Activated T-cell treated with anti-CD3 and anti-CD28 coated beads, Interleukin-2, amount 50 U/mL, for 72 hours (primary cell): ENCODE results near the gene ARHGEF10L. TPM values are rescaled to one million over a fixed set of nuclear protein-coding genes. Genes with fewer than 3 reads are reported as not detected.
A peak's percentile ranks its signal among the peaks of the same experiment; 100 is the strongest.

Experiments
- ATAC-seq, 2 donors: fragments of 150-1000 bp; cut with Tn5 transposase; replicated peaks in 1 of 2; 2 replicates each; pipeline ENCODE4 v1.10.0; 2021; ENCODE audit warnings: moderate library complexity in 2 of 2, mild to moderate bottlenecking in 1 of 2
- DNase-seq, 2 donors: peaks; one replicate each; pipeline ENCODE4 v3.0.0; 2021 to 2022; ENCODE audit warnings: mixed read lengths in 1 of 2
- H3K27ac Mint-ChIP-seq: one replicate; pipeline ENCODE4 v1.8.0; 2022; ENCODE audit warnings: mild to moderate bottlenecking, moderate library complexity, mixed read lengths
- H3K27me3 Mint-ChIP-seq: one replicate; pipeline ENCODE4 v1.8.0; 2022; ENCODE audit warnings: low read depth, mixed read lengths
- H3K36me3 Mint-ChIP-seq, 2 donors: one replicate each; pipeline ENCODE4 v1.8.0; 2022; ENCODE audit warnings: mixed read lengths in 2 of 2, mild to moderate bottlenecking in 1 of 2; ENCODE audit not compliant: insufficient read depth in 2 of 2
- H3K4me1 Mint-ChIP-seq: one replicate; pipeline ENCODE4 v1.8.0; 2022; ENCODE audit warnings: low read depth, mixed read lengths
- H3K4me3 Mint-ChIP-seq, 2 donors: one replicate each; pipeline ENCODE4 v1.8.0; 2022; ENCODE audit warnings: mild to moderate bottlenecking in 2 of 2, mixed read lengths in 2 of 2, moderate library complexity in 2 of 2
- H3K9me3 Mint-ChIP-seq, 2 donors: one replicate each; pipeline ENCODE4 v1.8.0; 2022; ENCODE audit warnings: mixed read lengths in 2 of 2
- total RNA-seq, 2 donors: library from RNA; stranded (reverse); gene quantifications; one replicate each; pipeline ENCODE4 v1.2.3, GENCODE V29; 2022

Gene ARHGEF10L
- total RNA-seq, 2 donors from 2014 or later = not detected

DNA sequence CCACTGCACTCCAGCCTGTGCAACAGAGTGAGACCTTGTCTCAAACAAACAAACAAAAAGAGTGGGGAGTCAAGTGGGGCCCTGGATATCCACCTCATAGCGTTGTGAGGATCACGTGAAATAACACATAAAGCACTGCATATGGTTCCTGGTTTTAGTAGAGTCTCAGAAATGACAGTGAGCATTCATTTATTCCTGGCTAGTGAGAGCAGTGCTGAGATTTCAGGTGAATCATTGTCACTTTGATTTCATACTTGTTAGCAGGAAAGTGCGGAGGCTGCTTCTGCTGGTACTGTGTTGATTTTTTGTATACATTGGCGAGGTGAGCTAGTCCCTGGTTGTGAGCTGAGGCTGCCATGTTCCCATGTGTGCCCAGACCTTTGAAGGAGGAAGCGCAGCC, 22.9 kb downstream of the ARHGEF10L start:
- no peak overlapping the region for H3K4me3 Mint-ChIP-seq
- no peak for DNase-seq
- H3K36me3 Mint-ChIP-seq = no peaks in the 10 kb centered on the region
- no peaks in the 10 kb centered on the region for H3K9me3 Mint-ChIP-seq
- no peak for ATAC-seq
- no peaks in the 10 kb centered on the region for H3K27me3 Mint-ChIP-seq
- H3K27ac Mint-ChIP-seq = no peak overlapping the region
- H3K4me1 Mint-ChIP-seq = no peaks in the 10 kb centered on the region

DNA sequence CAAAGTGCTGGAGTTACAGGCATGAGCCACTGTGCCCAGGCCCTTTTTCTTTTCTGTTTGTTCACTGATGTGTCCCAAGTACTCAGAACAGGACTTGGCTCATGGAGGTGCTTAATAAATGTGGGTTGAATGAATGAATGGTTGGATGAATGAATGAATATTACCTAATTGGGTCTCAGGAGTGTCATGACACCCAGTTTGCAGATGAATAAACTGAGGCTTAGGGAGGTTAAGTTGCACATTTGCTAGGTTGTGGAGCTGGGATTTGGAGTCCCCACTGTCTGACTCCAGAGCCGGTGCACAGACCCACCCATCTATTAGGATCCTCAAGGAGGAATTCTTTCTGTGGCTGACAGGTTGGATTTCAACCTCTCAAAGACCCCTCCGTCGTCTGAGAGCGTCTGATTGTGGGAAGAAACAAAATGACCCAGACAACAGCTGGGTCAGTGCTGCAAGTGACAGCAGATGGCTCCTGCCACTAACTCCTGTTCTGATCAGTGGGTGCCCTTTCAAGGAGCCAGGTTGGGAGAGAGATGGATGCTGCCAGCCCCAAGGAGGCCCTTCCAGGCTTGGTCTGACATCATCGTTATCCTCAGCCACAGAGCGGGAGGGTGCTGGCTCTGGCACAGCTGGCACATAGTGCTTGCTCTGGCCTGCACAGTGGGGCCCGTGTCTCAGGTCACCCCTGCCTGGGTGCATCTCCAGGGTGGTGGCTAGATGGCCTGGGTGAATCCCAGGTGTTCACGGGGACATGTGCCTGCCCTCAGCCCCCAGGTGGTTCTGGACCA, 24.2 kb downstream of the ARHGEF10L start:
- no peaks in the 10 kb centered on the region for H3K9me3 Mint-ChIP-seq
- no peaks in the 10 kb centered on the region for H3K4me1 Mint-ChIP-seq
- ATAC-seq (no peak), DNase-seq (no peak)
- H3K27me3 Mint-ChIP-seq = peaks cover 5% of the 10 kb centered on the region
- H3K4me3 Mint-ChIP-seq = no peak overlapping the region
- no peaks in the 10 kb centered on the region for H3K36me3 Mint-ChIP-seq
- H3K27ac Mint-ChIP-seq = no peak overlapping the region

DNA sequence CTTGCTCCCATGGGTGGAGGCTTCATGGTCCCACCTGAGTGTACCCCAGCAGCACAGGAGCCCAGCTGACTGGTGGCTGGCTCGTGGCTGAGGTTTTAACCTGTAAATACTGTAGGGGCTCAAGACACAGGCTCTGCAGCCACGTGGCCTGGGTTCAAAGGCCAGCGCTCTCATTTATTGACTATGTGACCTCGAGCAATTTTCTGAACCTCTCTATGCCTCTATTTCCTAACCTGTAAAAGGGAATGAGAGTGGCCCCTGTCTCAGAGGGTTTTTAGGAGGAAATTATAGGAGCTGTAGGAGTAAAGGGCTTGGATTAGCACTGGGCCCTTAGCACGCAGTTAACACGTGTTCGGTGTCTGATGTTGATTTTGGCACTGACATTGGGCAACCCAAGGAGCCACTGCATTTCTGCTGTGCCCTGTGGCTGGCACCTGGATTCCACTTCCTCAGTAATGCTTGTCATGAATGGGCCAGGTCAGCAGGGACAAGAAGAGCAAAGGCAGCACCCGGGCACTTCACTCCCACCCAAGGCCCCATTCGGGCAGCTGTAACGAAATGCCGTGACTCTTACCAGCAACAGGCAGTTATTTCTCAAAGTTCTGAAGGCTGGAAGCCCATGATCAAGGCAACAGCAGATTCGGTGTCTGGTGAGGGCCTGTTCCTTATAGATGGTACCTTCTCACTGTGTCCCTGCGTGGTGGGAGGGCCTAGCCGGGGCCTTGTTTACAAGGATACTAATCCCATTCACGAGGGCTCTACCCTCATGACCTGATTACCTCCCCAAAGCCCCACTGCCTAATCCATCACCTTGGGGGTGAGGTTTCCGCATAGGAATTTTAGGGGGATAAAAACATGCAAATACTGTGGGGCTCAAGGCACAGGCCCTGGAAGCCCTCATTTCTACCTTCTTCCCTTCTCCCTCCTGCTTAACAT, 25.2 kb downstream of the ARHGEF10L start:
- Mint-ChIP-seq H3K27me3 (peaks cover 5% of the 10 kb centered on the region), H3K36me3 (no peaks in the 10 kb centered on the region), H3K4me1 (no peaks in the 10 kb centered on the region), H3K27ac (no peak overlapping the region), H3K4me3 (no peak overlapping the region), H3K9me3 (no peaks in the 10 kb centered on the region)
- no peak for ATAC-seq
- no peak for DNase-seq

DNA sequence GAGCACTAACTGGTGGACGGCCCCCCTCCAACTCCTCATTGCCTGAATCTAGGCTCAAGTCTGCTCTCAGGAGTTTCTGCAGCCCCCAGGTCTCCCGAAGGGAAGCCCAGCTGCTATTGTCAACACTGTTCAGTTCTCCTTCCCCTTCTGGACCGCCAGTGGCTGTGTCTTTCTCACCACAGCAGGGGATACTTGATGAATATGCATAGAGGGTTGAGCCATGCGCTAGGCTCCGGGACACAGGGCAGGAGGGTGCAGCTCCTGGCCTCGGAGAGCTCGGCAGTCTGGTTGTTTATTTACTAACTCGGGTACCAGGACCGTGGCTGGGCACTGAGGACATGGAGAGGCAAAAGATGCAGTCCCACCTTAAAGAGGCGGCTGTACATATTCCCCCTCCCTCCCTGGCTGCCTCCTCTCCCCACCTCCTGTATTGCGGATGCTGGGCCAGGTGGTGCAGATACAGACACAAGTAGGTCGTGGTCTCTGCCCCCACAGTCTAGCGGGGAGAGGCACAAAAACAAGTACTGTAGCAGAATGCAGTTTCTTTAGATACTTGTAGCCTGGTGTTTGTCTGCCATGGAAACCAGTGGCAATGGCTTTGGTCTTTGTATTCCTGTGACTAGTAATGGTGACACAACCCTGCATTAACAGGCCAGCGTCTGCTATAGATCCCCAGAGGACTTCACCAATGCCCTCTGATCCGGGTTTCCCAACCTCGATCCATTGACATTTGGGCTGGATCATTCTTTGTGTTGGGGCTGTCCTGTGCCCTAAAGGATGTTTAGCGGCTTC, 26.2 kb downstream of the ARHGEF10L start:
- Mint-ChIP-seq H3K9me3 (no peaks in the 10 kb centered on the region), H3K27me3 (peaks cover 5% of the 10 kb centered on the region), H3K4me1 (no peaks in the 10 kb centered on the region), H3K36me3 (no peaks in the 10 kb centered on the region), H3K4me3 (no peak overlapping the region), H3K27ac (no peak overlapping the region)
- ATAC-seq (no peak), DNase-seq (no peak)

DNA sequence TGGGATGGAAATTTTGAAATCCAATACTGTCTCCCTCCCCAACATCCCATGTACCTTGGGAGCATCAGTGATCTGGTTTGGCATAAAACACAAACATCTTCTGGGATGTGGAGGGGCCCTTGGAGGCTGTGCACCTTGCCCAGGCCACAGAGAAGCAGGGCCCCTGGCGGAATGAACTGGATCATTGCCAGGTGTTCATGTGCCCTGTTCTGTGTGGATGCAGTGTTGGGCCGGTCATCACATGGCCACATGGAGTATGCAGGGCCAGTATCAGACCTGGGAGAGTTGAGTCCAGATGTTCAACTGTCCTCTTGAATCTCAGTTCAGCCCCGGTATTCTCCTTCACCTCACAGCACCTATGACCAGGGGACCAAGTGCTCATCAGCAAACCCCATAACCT, 26.9 kb downstream of the ARHGEF10L start:
- H3K36me3 Mint-ChIP-seq = no peaks in the 10 kb centered on the region
- no peak overlapping the region for H3K4me3 Mint-ChIP-seq
- no peaks in the 10 kb centered on the region for H3K9me3 Mint-ChIP-seq
- ATAC-seq = no peak
- no peaks in the 10 kb centered on the region for H3K4me1 Mint-ChIP-seq
- no peak for DNase-seq
- H3K27me3 Mint-ChIP-seq = peaks cover 5% of the 10 kb centered on the region
- H3K27ac Mint-ChIP-seq = no peak overlapping the region

DNA sequence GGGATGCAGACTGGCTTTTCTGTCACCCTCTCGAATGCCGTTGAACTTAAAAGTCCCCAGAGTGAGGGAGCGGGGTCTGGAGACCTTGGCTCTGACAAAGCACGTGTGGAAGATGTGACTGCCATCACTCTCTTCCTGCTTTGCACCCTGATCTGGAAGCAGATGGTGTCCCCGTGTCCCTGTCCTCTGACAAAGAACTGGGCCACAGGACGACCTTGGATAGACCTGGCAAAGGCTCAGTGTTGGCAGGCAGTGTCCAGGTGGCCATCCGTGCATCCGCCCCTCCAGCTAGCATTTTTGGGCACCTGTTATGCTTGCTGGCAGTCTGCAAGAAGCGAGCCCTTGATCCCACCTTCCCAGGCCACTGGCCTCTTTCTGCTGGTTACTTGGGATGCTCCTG, 27.4 kb downstream of the ARHGEF10L start:
- Mint-ChIP-seq H3K27ac (no peak overlapping the region), H3K4me1 (no peaks in the 10 kb centered on the region), H3K36me3 (no peaks in the 10 kb centered on the region), H3K9me3 (no peaks in the 10 kb centered on the region), H3K4me3 (no peak overlapping the region), H3K27me3 (peaks cover 5% of the 10 kb centered on the region)
- ATAC-seq = no peak
- DNase-seq = no peak

DNA sequence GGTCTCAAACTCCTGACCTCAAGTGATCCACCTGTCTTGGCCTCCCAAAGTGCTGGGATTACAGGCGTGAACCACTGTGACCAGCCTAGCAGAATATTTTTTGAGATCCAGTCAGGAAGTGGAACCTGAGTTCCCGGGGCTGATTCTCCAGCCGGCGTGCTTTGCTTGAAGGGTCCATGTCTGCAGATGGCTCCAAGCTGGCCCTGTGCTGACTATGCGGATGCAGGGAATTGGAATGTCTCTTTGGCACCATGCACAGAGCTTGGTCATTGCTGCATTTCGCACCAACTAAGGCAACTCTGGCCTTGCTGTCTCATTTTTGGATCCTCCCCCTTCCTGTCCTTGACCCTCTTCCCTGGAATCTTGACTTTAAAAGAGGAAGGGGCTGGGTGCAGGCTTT, 28.1 kb downstream of the ARHGEF10L start:
- no peak for DNase-seq
- ATAC-seq = no peak
- Mint-ChIP-seq H3K9me3 (no peaks in the 10 kb centered on the region), H3K4me1 (no peaks in the 10 kb centered on the region), H3K27me3 (peaks cover 5% of the 10 kb centered on the region), H3K36me3 (no peaks in the 10 kb centered on the region), H3K4me3 (no peak overlapping the region), H3K27ac (no peak overlapping the region)

DNA sequence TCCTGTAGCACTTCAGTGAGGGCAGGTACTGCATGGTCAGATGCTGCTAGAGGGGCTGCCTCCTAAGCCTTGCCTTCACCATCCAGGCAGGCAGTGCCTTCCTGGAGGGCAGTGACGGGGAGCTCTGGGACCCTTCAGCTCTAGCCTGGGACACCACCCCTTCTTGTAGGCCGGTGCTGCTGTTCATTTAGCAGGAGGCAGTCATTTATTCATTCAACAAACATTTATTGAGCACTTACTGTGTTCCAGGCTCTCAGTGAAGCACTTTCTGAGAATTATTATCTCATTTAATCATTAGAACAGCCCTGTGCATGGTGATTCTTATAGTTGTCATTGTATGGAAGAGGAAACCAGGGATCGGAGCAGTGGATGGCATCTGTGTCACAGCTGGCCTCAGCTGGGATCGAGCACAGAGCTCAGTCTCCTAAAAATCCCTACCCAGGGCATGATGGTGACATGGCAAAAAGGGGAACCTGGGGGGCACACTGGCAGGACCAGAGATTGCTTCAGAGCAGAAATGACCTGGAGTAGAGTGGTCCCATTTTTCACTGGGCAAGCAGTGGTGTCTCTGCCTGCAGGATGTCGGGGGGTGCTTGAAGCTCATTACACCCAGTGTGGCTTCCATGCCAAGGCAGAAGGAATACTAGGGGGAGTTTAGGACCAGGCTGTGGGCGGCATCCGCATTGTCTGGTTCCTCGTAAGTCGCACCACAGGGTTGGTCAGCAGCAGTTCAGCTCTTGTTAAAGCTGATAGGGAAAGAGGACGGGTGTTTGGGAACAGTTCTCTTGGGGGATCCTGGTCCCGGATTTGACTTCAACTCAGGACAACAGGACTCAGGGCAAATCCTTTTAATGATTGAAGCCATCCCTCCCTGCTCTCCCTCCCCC, 28.8 kb downstream of the ARHGEF10L start:
- DNase-seq (no peak), ATAC-seq (no peak)
- Mint-ChIP-seq H3K4me1 (no peaks in the 10 kb centered on the region), H3K4me3 (no peak overlapping the region), H3K9me3 (no peaks in the 10 kb centered on the region), H3K36me3 (no peaks in the 10 kb centered on the region), H3K27me3 (peaks cover 5% of the 10 kb centered on the region), H3K27ac (no peak overlapping the region)

DNA sequence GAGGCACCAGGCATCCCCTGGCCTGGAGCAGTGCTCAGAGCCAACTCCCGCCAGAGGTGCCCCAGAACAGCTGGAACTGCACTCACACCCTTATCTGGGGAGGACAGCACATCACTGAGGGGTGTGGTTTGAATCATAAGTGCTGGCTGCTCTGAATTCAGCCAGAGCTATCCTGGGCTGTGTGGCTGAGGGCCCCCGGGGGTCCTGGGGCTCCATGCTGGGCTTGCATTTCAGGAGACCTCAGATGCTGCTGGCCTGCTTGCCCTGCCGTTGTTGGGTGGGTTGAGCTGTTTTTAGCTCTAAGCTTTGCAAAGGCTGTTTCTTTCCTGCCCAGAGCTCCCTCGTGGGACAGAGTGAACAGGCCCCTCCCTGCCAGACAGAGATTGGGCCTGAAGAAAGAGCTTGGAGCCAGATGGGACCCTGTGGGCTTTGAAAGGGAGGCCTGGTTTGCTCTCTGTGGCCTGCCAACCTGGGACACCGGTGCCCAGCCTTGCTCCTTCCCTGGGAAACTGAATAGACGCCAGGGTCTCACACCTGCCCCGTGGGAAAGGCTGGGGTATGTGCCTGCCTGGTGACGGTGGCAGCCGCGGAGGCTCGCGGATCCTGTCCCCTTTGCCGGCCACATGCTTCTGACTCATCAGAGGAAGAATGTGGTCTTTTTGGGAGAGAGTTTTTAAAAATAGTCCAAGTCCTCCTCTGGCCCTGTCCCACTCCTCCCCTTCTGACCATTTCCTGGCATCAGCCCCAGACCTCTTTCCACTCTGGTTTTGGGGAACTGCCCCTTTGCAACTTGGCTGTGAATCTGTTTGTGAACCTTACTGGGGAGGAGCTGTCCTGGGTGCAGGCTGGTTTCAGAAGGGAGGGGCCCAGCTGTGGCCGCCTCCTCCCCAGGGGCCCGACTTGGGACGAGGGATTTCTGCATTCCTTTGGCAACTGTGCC, 30.0 kb downstream of the ARHGEF10L start:
- Mint-ChIP-seq H3K27me3 (peaks cover 5% of the 10 kb centered on the region), H3K36me3 (no peaks in the 10 kb centered on the region), H3K27ac (no peak overlapping the region), H3K9me3 (no peaks in the 10 kb centered on the region), H3K4me3 (no peak overlapping the region), H3K4me1 (no peaks in the 10 kb centered on the region)
- ATAC-seq (no peak), DNase-seq (no peak)

DNA sequence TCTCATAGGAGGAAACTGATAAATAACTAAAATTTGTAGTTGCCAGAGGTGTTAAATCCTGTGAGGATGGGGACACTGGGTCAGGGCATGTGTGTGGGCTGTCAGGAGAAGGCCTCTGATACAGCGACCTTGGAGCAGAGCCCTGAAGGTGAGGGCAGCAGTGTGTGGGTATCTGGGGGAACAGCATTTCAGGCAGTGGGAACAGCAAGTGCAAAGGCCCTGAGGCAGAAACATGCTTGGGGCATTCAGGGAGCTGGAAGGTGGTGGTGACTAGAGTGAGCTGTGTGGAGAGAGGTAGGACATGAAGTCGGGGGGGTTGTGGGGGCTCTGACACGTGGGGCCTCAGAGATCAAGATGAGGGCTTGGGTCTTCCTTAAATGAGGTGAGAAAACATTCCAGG, 30.7 kb downstream of the ARHGEF10L start:
- H3K27ac Mint-ChIP-seq = no peak overlapping the region
- ATAC-seq (no peak), DNase-seq (no peak)
- H3K27me3 Mint-ChIP-seq = peaks cover 5% of the 10 kb centered on the region
- H3K9me3 Mint-ChIP-seq = no peaks in the 10 kb centered on the region
- H3K4me1 Mint-ChIP-seq = no peaks in the 10 kb centered on the region
- peak overlapping the region in 1 of 2 donors; percentile 13 for H3K4me3 Mint-ChIP-seq
- no peaks in the 10 kb centered on the region for H3K36me3 Mint-ChIP-seq

DNA sequence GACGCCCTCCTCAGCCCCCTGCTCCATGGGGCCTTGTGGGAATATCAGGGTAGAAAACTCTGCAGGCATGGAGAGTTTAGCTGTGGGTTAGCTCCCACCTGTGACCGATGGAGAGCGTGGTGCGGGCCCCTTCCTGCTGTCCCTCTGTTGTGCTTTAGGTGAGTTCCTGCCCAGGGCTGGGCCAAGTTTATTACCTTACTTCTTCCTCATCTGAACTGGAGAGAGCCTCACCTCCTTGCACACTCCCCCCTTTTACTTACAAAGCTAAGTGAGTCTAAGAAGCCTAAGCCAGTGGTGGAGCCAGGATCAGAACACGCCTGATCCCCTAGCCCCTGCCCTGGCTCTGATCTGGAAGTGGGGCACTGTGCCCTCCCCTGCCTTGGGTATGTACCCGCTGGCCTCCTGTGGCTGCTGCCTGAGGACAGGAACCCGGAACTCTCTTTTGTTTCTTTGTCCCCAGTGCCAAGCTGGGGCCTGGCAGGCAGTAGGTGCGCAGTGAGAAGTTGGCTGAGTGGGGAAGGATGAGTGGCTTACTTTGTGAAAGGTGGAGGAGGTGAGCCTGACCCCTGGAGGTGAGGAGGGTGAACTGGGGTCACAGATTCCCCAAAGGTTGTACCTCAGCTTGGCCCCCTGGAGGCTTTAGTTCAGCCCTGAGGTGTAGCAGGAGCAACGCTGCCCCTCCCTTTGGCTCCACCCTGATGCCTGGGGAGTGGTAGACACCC, 32.9 kb downstream of the ARHGEF10L start:
- Mint-ChIP-seq H3K4me1 (no peaks in the 10 kb centered on the region), H3K27me3 (peaks cover 5% of the 10 kb centered on the region), H3K4me3 (no peak overlapping the region), H3K36me3 (no peaks in the 10 kb centered on the region), H3K27ac (no peak overlapping the region), H3K9me3 (no peaks in the 10 kb centered on the region)
- DNase-seq (no peak), ATAC-seq (no peak)
